Right renal cortex interstitium (tissue), 3 donors: ENCODE data around the gene WDR70. TPM values are rescaled to one million over a fixed set of nuclear protein-coding genes. Genes with fewer than 3 reads are reported as not detected.
A peak's percentile ranks its signal among the peaks of the same experiment; 100 is the strongest.
"Not testable (repeated sequence)": the region's sequence is repeated elsewhere in the genome, so short reads cannot be mapped to it uniquely, and the experiment has no call there.

Experiments used
- DNase-seq, 3 donors: peaks; one replicate each; pipeline ENCODE4 v3.0.0-alpha.2; 2013; ENCODE audit warnings: low read depth in 3 of 3, low spot score in 2 of 3
- polyA plus RNA-seq, 3 donors: library from polyadenylated mRNA; unstranded; fragments of 120-200 nt; gene quantifications; one replicate each; pipeline ENCODE4 v1.2.1, GENCODE V29; 2013; ENCODE audit not compliant: insufficient read length in 3 of 3

Gene WDR70
- polyA plus RNA-seq, 3 donors = 55.5 to 58.2 (median 56.0) TPM

GRCh38 chr5:37506722-37507121, 127.6 kb downstream of the WDR70 start:
- no peak for DNase-seq

DNA sequence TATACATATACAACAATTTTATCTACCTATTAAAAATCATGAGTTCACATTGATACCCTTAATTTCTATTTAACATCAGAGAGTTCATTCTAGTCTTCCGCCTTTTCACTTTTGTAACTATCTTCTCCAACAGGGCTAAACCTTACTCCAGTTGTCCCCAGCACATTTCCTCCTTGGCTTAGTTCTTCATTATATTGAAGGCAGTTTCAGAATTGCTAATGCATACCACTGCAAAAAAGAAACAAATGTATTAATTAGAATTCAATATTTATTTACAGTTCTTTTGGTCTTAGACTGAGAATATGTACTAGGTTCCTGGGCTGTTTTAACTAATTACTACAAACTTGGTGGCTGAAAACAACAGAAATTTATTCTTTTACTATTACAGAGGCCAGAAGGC, 132.5 kb downstream of the WDR70 start:
- no peak for DNase-seq

- no peak for DNase-seq
Observed at GRCh38 chr5:37514946-37515345, 135.8 kb downstream of the WDR70 start.

DNA sequence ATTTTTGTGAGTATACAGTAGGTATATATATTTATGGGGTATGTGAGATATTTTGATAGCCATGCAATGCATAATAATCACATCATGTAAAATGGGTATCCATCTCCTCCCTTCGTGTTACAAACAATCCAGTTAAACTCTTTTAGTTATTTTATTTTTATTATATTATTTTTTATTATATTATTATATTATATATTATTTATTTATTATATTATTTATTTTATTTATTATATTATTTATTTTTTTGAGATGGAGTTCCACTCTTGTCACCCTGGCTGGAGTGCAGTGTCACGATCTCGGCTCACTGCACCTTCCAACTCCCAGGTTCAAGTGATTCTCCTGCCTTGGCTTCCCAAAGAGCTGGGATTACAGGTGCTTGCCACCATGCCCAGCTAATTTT, 138.6 kb downstream of the WDR70 start:
- DNase-seq = no peak

DNA sequence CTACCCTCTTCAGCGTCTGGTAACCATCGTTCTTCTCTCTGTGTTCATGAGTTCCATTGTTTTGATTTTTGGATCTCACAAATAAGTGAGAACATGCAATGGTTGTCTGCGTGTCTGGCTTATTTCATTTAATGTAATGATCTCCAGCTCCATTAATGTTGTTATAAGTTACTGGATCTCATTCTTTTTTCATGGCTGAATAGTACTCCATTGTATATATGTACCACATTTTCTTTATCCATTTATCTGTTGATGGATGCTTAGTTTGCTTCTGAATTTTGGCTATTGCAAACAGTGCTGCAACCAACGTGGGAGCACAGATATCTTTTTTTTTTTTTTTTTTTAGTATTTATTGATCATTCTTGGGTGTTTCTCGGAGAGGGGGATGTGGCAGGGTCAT, 139.2 kb downstream of the WDR70 start:
- not testable (repeated sequence) for DNase-seq

- DNase-seq = no peak
Observed at GRCh38 chr5:37519304-37519703, 140.2 kb downstream of the WDR70 start.

DNA sequence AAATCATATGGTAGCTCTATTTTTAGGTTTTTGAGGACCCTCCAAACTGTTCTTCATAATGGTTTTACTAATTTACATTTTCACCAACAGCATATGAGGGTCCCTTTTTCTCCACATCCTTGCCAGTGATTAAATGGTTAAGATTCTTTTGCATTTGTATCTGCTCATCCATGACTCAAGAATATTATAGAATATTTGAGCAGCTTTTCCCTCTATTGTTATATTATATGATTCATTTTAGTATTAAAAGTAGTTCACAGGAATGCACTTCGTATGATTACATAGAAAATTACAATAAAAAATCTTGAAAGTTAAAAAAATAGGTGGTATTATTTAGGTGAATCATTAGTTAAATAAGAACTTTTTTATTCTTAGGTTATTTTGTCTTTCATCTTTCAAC, 140.7 kb downstream of the WDR70 start:
- no peak for DNase-seq

GRCh38 chr5:37520811-37521210, 141.7 kb downstream of the WDR70 start:
- no peak for DNase-seq

DNA sequence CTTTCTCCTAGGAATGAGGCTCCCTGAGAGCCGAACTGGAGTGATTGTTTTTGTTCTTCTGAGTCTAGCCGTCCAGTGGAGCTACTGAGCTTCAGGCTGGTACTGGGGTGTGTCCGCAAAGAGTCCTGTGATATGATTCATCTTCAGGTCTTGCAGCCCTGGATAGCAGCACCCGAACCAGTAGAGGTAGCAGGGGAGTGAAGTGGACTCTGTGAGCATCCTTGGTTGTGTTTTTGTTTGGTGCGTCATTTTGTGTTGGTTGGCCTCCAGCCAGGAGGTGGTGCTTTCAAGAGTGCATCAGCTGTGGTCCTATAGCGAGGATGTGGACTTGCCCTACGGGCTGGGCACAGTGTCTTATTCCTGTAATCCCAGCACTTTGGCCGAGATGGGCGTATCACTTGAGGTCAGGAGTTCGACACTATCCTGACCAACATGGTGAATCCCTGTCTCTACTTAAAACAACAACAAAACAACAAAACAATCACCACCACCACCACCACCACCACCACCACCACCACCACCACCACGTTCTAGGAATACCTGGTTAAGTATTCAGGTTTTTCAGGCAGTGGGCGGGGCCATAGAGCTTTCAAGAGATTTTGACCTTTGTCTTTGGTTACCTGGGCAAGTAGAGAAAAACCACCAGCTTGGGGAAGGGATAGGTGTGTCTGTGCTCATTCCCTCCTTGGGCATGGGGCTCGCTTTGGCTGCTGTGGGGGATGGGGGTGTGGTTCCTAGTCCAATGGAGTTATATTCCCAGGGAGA, 154.0 kb downstream of the WDR70 start:
- DNase-seq = no peak

GRCh38 chr5:37533851-37534250, 154.7 kb downstream of the WDR70 start:
- DNase-seq = no peak

- DNase-seq = no peak
Observed at GRCh38 chr5:37539459-37539858, 160.3 kb downstream of the WDR70 start.

- no peak for DNase-seq
Observed at GRCh38 chr5:37543216-37543615, 164.1 kb downstream of the WDR70 start.

DNA sequence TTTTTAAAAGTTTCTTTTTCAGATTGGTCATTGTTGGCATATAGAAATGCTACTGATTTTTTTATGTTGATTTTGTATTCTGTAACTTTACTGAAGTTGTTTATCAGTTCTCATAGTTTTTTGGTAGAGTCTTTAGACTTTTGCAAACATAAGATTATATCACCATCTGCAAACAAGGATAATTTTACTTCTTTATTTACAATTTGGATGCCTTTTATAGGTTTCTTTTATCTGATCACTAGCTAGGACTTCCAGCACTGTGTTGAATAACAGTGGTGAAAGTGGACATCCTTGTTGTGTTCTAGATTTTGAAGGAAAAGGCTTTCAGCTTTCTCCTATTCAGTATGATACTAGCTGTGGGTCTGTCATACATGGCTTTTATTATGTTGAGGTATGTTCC, 170.3 kb downstream of the WDR70 start:
- DNase-seq = no peak

GRCh38 chr5:37552161-37552560, 173.0 kb downstream of the WDR70 start:
- no peak for DNase-seq

DNA sequence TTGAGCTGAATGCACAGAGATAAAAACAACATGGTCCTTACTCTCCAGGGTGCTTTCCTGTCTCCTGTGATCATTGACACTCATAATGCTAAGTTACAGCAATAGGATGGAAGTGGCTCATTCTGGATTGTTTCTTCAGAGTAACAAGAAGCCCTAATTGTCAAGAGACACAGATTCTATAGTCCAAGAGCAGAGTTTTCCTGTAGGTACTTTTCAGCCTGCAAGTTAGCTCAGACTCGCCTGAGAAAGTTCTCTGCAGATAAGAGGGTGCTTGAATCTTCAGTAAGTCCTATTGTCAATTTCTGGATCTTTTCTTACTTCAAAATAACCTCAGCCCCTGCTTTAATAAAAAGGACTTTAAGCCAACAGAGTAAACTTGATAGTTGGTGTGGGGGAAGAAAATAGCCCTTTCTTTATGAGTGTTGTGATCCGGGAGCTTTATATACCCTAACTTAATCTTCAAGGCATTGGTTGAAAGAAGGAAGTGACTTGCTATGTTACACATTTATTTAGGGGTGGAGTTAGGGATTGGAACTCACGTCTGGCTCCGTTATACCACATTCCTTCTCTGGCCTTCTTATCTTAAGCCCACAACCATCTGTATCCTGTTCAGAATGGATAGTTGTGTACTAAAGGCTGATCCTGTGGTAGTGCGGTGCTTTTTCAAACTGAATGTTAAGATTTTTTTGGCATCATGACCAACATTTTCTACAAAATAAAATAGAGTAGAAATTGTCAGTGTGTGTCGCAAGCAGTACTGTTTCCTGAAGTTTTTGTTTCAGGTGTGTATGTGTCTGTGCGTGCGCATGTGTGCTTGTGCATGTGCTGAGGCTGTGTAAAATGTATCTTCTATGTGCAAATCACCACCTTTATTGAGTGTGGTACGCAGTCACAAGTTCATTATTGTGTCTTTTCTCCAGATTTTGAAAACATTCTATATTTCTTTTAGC, 173.9 kb downstream of the WDR70 start:
- peak in 1 of 3 donors; percentile 4 for DNase-seq

DNA sequence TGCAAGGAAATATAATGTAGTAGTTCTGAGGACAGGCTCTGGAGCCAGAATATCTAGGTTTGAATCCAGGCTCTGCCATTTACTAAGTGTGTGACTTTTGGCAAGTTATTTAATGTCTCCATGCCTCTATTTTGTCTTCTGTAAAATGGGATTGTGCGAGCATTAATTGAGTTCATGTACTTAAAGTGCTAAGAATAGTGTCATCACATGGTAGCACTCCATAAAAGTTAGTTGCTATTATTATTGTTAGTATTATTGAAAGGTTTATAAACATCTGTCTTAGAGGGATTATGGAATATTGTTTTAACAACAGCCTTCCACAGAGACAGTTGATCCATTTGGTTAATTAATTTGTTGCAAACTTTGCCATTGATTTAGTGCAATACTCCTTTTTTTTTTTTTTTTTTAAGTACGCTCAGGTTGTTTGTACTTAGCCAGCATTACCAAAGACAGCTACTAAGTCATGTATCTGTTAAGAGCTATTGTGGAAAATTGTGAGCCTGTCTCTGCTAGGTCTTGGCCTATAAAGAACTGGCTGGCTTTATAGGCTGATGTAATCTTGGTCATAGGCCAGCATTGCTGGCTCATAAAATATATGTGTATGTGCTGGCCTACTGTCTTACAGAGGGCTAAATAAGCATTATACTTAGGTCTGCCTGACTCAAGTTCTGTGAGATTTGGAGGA, 174.7 kb downstream of the WDR70 start:
- DNase-seq = no peak

GRCh38 chr5:37554405-37554739, 175.3 kb downstream of the WDR70 start:
- DNase-seq = no peak

DNA sequence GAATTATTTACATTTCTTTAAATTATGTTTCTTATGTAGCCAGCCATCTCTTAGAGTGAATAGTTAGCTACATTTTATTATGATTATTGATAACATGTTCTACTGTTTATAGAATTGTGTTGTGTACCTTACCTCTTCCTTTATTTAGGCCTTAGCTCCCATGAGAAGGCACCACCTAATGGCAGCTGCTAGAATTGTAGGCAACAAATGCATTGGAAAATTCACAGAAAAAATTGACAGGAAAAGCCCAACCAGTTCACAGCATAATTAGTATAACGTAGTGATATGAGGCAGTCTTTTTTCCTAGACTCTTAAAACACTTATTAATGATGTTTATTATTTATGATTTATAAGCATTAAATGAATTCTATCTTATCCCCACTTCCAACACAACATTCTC, 175.8 kb downstream of the WDR70 start:
- DNase-seq = no peak

DNA sequence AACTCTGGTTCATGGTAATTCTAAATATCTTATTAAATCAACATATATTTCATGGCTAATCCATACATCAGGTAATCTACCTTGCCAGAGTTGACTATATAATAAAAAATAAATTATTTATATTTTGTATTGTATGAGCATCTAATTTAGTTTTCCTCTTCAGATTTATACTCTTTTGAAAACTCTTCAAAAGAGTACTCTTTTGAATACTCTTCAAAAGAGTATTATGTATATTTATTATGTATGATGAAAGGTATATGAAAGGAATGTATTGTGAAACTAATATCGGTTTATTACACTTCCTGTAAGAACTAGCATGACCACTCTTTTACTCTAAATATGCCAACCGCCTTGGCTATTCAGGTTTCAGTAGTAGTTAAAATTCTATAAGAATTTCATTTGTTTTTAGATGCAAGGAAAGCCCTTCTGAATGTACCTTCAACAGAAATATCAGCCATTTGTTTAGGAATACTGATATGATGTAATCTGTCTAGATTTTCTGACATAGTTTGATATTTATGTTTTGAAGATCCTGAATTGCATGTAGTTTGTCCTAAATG, 178.7 kb downstream of the WDR70 start:
- no peak for DNase-seq

DNA sequence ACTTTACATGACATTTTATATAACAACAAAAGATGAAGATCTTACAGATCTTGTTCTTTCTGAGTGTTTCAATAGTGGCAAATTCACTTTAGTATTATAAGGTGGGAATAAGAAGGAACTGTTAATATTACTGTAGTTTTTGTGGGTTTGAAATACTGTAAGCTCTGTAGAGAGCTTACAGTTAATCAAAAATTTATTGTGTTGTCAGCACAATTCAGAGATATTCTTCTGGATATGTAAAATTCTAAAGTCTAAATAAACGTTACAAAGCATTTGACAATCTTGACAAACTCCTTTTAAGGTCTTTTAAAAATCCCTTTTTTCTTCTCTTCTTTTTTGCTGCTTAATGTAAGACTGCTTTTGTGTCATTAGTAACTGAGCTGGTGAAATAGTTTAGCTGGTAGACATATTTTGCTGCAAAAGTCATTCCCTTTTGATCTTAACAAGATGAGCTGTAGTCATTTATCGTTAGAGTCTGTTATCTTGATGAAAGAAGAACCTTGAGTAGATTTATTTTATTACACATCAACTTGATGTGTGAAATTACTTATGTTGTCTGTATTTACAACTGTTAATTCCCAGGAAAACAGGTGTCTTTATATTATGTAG, 186.0 kb downstream of the WDR70 start:
- no peak for DNase-seq

DNA sequence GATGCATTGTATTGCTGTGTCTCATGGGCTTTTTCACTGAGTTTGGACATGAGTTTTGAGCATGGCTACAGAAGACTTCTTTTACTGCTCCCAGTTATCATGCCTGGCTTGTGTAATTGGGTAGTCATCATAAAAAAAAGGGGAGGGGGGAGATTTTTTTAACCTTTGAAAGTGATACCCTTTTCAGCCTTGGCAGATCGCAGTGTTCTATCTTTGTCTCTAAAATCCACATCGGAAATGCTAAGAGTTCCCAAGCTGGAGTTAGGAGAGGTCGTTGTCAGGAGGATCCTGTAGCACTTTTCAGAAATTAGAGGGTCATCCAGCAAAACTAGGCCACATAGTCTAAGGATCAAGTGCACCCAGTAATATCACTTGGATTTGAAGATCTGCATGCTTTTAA, 188.4 kb downstream of the WDR70 start:
- DNase-seq = no peak
